GM18517 (cell line): ENCODE results near the gene SQSTM1.

Experiments
- ATAC-seq: cut with Tn5 transposase; IDR thresholded peaks from one replicate; pipeline ENCODE4 v1.9.1; 2021; ENCODE audit warnings: mild to moderate bottlenecking, moderate library complexity; ENCODE audit not compliant: unreplicated experiment

Gene SQSTM1

DNA sequence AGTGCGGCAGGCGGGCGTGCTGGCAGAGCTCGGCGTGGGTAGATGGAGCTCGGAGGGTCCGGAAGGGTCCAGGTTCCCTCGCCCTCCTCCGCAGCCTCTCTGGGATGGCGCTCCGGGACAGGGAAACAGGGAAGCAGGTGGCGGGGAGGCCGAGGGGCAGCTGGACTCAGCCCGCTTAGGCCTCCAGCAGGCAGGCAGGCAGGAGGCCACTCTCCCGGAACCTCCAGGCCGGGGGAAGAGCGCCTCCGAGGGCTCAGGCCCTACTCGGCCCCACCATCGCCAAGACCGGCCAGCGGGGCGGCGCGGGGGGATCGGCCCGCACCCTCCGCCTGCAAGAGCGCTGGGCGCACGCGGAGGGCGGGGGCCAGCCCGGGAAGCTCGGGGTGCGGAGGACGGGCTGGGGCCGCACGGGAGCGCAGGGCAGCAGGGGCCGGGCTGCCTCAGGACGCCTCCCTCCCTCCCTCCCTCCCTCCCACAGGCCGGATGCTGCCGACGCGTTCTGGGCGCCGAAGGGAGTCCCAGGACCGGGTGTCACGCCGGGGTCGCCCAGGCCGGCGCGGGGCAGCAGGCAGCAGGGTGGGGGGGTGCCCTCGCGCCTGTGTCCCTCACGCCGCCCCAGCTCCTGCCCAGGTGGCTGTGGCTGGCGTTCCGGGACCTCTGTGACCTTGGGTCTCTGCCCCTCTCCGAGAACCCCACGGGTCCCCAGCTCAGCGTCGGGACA, 15.0 kb upstream of the SQSTM1 start:
- peak; percentile 17 for ATAC-seq

DNA sequence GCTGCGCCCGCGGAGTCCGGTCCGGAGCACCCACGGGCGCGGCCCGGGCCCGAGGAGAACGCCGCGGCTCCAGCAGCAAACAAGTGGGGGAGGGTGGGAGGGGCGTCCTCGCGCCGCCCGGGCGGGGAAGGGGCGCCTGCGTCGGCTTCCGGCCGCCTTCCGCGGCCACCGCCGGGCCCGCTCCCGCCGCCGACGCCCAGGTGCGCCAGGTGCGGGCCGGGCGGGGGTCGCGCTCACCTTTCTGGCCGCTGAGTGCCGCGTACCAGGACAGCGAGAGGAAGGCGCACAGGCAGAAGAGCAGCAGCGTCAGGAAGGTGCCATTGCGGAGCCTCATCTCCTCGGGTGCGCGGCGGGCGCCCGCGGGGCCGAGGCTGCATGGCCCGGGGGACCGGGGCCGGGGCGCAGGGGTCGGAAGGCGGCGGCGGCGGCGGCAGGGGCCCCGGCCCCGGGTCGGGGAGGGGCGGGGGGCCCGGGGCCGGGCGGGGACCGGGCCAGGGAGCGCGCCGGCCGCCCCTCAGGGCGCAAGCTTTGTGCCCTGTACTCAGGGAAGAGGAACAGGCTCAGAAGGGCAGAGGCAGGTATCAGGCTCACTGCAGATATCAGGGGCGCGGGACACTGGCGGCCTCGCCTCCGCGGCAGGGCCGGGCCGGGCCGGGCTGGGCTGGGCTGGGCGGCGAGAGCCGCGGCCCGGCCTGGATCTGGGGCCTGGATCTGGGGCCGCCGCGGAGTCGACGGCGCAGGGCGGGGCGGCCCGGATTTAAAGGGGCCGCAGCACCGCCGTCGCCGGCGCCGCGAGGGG, 14.3 kb upstream of the SQSTM1 start, which contains the start of gene MGAT4B:
Gene MGAT4B, minus strand, starts transcription at position 617 of the 799 bp plus-strand sequence. Its CDS starts 283 bp downstream, at position 334.
- ATAC-seq = peak; percentile 45

GRCh38 chr5:179812135-179812825, 8.4 kb upstream of the SQSTM1 start:
- no peak for ATAC-seq

GRCh38 chr5:179812997-179813607, 7.6 kb upstream of the SQSTM1 start:
- no peak for ATAC-seq

DNA sequence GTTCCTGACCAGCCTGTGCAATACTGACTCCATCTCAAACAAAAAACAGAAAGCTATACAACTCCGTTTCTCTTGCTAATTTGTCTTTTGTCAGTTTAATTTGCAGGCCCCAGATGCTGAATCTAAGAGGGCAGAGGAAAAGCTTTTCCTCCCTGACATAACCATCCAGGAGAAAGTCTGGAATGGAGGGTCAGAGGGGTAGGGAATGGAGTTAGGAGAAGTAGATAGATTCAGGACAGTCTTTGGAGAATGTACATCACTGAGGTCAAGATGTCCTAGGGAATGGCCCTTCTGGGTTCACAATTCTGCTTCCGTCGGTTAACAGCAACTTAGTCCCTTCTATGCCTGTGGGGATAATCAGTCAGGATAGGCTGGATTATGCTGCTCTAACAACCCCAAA, 6.6 kb upstream of the SQSTM1 start:
- ATAC-seq = no peak

GRCh38 chr5:179815491-179816249, 5.0 kb upstream of the SQSTM1 start:
- ATAC-seq = no peak

GRCh38 chr5:179816401-179816795, 4.3 kb upstream of the SQSTM1 start:
- no peak for ATAC-seq

DNA sequence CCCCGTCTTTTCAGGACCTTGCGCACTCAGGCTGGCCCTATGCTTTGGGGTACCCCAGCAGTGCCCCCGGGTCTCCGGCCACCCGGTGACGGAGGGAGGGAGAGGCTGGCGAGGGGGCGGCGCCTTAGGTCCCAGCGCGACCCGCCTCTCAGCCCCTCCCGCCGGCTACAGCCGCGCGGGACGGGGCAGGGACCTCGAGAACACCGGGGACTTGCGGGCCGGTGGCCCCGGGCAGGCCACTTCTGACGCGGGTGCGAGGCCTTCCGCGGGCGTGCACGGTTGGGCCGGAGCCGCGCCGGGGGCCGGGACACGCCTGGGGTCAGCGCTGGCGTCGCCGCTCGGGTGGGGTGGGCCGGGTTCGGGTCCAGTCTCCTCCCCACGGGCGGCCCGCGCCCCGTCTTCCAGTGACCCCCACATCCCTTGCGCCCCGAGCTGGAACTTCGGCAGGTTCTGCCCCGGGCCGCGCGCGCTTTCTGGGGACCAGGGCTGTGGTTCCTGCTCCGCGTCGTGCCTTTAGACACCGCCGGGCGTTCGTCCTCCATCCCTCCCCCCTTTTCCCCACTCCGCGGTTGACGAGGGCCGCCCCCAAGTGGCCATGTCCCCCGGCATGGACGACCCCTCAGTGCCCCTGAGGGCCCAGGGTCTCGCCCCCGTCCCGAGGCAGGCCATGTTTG, 3.8 kb upstream of the SQSTM1 start:
- ATAC-seq = no peak

- ATAC-seq = no peak
These were observed 3.2 kb upstream of the SQSTM1 start for GRCh38 chr5:179817470-179817840.

DNA sequence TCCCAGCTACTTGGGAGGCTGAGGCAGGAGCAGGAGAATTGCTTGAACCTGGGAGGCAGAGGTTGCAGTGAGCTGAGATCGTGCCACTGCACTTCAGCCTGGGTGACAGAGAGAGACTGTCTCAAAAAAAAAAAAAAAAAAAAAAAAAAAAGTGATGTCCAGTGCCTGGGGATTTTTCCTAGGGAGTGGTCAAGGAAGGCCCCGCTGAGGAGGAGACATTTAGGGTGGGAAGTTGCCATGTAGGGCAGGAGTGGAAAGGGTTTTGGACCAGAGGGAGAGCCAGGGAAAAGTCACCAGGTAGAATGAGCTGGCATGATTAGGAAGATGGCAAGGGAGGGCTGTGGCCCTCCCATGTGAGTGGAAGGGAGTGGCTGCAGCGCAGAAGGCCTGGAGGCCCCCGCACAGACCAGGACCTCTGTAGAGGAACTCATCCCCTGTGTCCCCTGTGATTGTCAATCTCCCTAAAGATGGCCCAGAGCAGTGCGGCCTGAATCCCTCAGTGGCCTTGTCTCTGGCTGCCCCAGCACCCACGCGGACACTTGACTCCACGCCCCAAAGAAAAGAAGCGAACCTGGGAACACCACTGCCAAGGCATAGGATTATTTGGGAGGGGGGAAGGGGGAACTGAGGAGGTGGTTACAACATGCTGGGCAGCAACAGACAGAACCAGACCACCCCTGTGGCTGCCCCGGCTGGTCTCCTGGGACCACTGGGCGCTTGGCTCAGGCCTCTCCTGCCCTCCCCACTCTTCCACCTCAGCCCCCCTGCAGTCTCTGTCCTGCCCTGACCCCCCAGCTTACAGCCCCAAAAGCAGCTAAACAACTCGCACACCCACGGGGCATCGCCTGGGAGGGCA, 2.6 kb upstream of the SQSTM1 start:
- no peak for ATAC-seq

DNA sequence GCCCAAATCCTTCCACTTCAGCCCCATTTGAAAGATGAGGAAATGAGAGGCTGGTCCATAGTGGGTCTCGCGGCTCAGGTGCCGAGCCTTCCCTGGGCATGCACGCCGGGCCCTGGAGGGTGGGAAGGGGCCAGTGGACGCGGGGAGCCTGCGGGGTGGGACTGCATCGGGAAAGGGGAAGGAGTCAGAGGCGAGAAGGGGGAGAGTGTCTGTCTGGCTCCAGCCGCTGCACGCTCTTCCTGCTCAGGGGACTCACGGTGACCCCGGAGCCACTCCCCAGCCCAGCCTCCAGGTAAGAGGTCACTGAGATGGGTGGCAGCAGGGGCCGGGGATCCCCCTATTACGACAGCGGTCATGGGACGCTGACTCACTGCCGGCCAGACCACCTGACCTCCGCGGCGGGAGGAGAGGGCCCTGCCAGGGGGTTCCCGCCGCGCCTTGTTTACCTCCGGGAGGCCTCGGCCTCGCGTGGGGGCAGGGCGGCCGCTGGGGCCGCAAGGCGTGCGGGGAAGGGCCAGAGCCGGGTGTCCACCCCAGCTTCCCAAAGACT, 1.9 kb upstream of the SQSTM1 start:
- peak; percentile 57 for ATAC-seq

- ATAC-seq = no peak
These were observed 1.2 kb upstream of the SQSTM1 start for GRCh38 chr5:179819296-179820126.

GRCh38 chr5:179820127-179820482, 600 bp upstream of the SQSTM1 start:
- ATAC-seq = no peak

GRCh38 chr5:179821298-179822058, 773 bp downstream of the SQSTM1 start:
- ATAC-seq = peak; percentile 35

- no peak for ATAC-seq
These were observed 1.3 kb downstream of the SQSTM1 start for GRCh38 chr5:179822059-179822432.

GRCh38 chr5:179822444-179822990, 1.8 kb downstream of the SQSTM1 start:
- ATAC-seq = no peak
